HL-60 (cell line): Measurements from ENCODE around the gene RAB26.
A peak's percentile ranks its signal among the peaks of the same experiment; 100 is the strongest.

Experiments
- DNase-seq, 2 experiments: peaks; one replicate each; pipeline ENCODE4 v3.0.0-alpha.2; 2010 to 2020; ENCODE audit warnings: low read depth in 1 of 2, low spot score in 1 of 2
- H3K27ac ChIP-seq: fragments of 250-450 bp; sonication (Bioruptor Pico); replicated peaks from 2 replicates; pipeline ENCODE4 v1.5.1; 2020; ENCODE audit warnings: mild to moderate bottlenecking, moderate library complexity
- H3K27me3 ChIP-seq: fragments of 250-450 bp; sonication (Bioruptor Pico); 2 replicates; pipeline ENCODE4 v1.5.1; 2021; ENCODE audit warnings: mild to moderate bottlenecking, moderate library complexity; ENCODE audit not compliant: insufficient read depth, poor library complexity, severe bottlenecking
- H3K4me3 ChIP-seq: replicated peaks from 2 replicates; pipeline ENCODE4 v1.5.1; 2011; ENCODE audit warnings: mild to moderate bottlenecking, control low read depth, low read length; ENCODE audit not compliant: insufficient read depth
- GABPA ChIP-seq: IDR thresholded peaks from 2 replicates; pipeline ENCODE4 v1.6.1; 2012; ENCODE audit warnings: low read depth
- POLR2AphosphoS5 ChIP-seq: IDR thresholded peaks from 2 replicates; pipeline ENCODE4 v1.6.1; 2012; ENCODE audit warnings: low read depth
- SPI1 ChIP-seq: IDR thresholded peaks from 2 replicates; pipeline ENCODE4 v1.6.1; 2012; ENCODE audit warnings: low read depth, mild to moderate bottlenecking, borderline replicate concordance
- TF ChIP-seq, protein P1 (sequence below): IDR thresholded peaks from 2 replicates; pipeline ENCODE4 v1.6.1; 2012; ENCODE audit warnings: low read depth; ENCODE audit not compliant: insufficient replicate concordance
- TF ChIP-seq, protein P2 (sequence below): IDR thresholded peaks from one replicate; pipeline ENCODE4 v1.5.1; 2011; ENCODE audit warnings: low read length, control low read depth, inconsistent platforms; ENCODE audit not compliant: insufficient read depth

The RAB26 gene

DNA sequence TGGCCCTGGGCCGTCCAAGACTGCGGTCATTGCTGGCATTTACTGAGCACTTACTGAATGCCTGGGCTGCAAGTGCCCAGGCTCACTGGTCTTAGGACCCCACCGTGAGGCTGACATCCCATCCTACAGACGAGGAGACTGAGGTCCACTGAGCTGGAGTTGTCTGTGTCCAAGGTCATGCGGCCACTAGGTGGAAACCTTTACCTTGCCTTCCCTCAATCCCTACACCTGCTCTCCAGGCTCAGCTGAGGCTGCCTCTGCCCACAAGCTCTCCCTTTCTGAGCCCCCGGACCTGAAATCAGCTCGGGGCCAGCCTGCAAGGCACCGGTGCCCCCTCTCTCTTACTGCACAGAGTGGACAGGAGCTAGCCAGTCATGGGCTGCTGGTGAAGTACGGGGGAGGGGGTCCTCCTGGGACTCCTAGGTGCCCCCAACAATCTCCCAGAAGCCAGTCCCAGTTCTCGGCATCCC is 46.5 kb downstream of the RAB26 start:
- Histone ChIP-seq H3K4me3 (no peak overlapping the region), H3K27me3 (peaks cover 35% of the 10 kb centered on the region)
- DNase-seq, result peak in 1 of 2 experiments; percentile 61

DNA sequence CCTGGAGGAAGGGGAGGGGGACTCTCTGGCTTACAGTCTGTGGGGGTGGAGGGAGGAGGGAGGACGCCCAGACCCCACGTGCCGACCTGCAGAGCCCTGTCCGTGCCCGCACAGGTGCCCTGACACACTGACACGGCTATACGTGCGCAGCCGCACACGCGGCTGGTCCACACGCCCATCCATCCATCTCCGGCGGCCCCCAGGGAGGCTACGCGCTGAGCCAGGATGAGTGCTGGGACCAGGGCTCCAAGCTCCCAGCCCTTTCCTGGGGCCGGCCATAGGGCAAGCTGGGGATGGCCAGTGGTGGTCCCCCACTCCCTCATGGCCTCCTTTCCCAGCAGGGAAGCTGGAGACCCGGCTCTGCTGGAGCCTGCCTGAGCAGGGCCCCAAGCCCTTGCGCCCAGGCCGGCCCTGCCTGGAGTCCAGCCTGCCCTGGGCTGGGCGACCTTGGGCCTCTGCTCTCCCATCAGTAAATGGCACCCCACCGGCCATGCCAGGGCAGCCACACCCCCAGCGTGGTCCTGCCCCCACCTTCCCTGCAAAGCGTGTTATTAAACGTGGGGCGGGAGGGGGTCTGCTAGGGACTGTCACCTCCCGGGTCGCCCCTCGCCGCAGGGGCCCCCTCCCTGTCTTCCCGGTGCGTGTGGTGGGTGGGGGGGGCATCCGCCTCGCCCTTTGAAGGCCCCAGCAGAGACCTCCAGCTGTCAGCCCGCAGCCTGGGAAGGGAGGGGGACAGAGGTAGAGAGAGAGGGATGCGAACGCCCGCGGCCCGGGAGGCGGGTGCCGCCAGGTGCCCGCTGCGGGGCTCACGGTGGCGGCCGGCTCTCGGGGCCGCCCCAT is 47.1 kb downstream of the RAB26 start:
- Histone ChIP-seq H3K4me3 (no peak overlapping the region), H3K27me3 (peaks cover 35% of the 10 kb centered on the region), H3K27ac (no peak overlapping the region)
- no peak for DNase-seq
- TF ChIP-seq SPI1 (no peak), POLR2AphosphoS5 (no peak), GABPA (no peak)
- TF ChIP-seq, protein P1, sequence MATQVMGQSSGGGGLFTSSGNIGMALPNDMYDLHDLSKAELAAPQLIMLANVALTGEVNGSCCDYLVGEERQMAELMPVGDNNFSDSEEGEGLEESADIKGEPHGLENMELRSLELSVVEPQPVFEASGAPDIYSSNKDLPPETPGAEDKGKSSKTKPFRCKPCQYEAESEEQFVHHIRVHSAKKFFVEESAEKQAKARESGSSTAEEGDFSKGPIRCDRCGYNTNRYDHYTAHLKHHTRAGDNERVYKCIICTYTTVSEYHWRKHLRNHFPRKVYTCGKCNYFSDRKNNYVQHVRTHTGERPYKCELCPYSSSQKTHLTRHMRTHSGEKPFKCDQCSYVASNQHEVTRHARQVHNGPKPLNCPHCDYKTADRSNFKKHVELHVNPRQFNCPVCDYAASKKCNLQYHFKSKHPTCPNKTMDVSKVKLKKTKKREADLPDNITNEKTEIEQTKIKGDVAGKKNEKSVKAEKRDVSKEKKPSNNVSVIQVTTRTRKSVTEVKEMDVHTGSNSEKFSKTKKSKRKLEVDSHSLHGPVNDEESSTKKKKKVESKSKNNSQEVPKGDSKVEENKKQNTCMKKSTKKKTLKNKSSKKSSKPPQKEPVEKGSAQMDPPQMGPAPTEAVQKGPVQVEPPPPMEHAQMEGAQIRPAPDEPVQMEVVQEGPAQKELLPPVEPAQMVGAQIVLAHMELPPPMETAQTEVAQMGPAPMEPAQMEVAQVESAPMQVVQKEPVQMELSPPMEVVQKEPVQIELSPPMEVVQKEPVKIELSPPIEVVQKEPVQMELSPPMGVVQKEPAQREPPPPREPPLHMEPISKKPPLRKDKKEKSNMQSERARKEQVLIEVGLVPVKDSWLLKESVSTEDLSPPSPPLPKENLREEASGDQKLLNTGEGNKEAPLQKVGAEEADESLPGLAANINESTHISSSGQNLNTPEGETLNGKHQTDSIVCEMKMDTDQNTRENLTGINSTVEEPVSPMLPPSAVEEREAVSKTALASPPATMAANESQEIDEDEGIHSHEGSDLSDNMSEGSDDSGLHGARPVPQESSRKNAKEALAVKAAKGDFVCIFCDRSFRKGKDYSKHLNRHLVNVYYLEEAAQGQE, result no peak
- TF ChIP-seq, protein P2, sequence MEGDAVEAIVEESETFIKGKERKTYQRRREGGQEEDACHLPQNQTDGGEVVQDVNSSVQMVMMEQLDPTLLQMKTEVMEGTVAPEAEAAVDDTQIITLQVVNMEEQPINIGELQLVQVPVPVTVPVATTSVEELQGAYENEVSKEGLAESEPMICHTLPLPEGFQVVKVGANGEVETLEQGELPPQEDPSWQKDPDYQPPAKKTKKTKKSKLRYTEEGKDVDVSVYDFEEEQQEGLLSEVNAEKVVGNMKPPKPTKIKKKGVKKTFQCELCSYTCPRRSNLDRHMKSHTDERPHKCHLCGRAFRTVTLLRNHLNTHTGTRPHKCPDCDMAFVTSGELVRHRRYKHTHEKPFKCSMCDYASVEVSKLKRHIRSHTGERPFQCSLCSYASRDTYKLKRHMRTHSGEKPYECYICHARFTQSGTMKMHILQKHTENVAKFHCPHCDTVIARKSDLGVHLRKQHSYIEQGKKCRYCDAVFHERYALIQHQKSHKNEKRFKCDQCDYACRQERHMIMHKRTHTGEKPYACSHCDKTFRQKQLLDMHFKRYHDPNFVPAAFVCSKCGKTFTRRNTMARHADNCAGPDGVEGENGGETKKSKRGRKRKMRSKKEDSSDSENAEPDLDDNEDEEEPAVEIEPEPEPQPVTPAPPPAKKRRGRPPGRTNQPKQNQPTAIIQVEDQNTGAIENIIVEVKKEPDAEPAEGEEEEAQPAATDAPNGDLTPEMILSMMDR, result no peak

More for the DNA sequence above, 46.5 kb downstream of the RAB26 start:
- TF ChIP-seq GABPA (no peak), SPI1 (no peak), POLR2AphosphoS5 (no peak)
- TF ChIP-seq, protein P2, result peak; percentile 21
- TF ChIP-seq, protein P1, result no peak
- no peak overlapping the region for H3K27ac ChIP-seq

DNA sequence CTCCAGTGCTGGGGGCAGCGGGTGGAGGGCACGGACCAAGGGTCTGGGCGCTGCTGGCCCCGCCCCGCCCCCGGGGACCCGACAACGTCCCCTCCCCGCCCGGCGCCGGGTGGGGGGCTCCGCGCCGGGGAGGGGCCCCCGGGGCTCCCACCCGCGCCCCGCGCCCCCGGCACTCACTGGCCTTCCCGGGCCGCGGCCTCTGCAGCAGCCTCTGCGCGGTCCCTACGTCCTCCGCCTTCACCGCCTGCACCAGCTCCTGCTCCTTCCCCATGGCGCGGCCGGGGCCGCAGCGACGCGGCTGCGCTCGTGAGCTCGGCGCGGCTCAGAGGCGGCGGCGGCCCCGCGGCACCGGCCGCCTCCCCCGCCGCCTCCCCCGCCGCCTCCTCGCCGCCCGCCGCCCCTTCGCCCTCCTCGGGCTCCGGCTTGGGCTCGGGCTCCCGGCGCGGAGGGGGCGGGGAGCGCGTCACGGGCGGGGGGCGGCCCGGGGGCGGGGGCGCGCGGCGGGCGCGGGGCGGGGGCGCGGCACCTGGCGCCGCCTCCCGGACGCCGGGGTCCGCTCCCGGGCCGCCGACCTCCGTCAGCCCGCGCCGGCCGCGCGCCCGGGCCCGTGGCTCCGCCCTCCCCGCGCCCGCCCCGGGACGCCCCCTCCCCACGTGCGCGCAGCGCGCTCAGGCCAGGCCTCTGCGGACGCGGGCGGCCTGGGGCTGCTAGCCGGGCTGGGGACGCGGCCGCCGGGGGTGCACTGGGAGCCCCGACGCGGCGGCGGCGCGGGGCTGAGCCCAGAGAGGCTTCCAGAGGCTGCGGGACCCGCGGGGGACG is 47.9 kb downstream of the RAB26 start, which contains the start of gene CASKIN1:
Gene CASKIN1, minus strand, starts transcription at position 444 of the 819 bp plus-strand sequence. Its CDS starts 173 bp downstream, at position 271.
- DNase-seq, result peak in 1 of 2 experiments; percentile 33
- H3K27ac ChIP-seq, result no peak within 1 kb of the TSS
- TF ChIP-seq, protein P2, result no peak
- TF ChIP-seq GABPA (no peak), POLR2AphosphoS5 (no peak), SPI1 (no peak)
- TF ChIP-seq, protein P1, result no peak
- H3K4me3 ChIP-seq, result peak within 1 kb of the TSS; percentile 8; the same call in 1 of the 2 replicates
- H3K27me3 ChIP-seq, result peaks cover 35% of the 10 kb centered on the region
